Fibroblast of lung (primary cell): ENCODE results near the gene HECW1.

Source experiments
- CTCF ChIP-seq, 2 donors: IDR thresholded peaks in 1 of 2; conservative IDR thresholded peaks in 1 of 2; 1 replicate in 1 of 2; 2 replicates in 1 of 2; pipeline ENCODE4 v1.5.1; 2011 to 2012; ENCODE audit warnings: low read length in 2 of 2, control low read depth in 1 of 2, inconsistent platforms in 1 of 2, low read depth in 1 of 2, mild to moderate bottlenecking in 1 of 2
- EZH2 ChIP-seq: IDR thresholded peaks from 2 replicates; pipeline ENCODE4 v1.5.1; 2012; ENCODE audit warnings: low read length, control low read depth, mild to moderate bottlenecking; ENCODE audit errors: missing control alignments

DNA sequence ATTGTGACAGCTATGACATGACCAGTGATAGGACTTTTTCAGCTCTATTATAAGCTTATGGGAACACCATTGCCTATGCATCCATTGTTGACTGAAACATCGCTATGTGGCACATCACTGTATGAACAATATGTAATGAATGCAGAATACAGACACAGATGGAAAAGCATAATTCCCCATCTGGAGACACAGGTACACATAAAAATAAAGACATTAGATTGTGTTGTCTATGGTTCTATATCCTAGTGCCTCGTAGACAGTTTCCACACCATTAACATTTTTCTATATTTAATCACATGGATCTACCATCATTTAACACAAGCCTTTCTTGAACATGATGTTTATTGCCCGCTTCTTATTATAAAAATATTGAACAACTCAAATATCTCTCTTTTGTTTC lies 374.2 kb downstream of the HECW1 start:
- TF ChIP-seq CTCF (conservative IDR thresholded peaks at IDR 0.05 in 1 of 2, IDR thresholded peaks at IDR 0.05 in 1 of 2; ENCODE audit: low read depth in 1 of 2, low read length in 2 of 2) (no peak), EZH2 (no peak)
